ENCODE data around the gene MYL12B.

DNA sequence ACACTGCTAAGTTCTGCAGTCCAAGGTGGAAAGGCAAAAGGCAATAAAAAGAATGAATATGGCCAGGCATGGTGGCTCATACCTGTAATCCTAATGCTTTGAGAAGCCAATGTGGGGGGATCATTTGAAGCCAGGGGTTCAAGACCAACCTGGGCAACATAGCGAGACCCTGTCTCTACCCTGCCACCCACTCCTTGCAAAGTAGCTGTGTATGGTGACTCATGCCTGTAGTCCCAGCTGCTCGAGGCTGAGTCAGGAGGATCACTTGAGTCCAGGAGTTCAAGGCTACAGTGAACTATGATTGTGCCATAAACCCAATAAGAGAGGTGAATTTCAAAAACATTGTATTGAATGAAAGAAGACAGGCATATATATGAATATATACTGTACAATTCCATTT is 2.4 kb downstream of the MYL12B start:
- TF ChIP-seq ZBTB7A (tag by site-specific recombination; IDR thresholded peaks at IDR 0.05; ENCODE audit: low read depth): no peak
- TF ChIP-seq, protein P1, sequence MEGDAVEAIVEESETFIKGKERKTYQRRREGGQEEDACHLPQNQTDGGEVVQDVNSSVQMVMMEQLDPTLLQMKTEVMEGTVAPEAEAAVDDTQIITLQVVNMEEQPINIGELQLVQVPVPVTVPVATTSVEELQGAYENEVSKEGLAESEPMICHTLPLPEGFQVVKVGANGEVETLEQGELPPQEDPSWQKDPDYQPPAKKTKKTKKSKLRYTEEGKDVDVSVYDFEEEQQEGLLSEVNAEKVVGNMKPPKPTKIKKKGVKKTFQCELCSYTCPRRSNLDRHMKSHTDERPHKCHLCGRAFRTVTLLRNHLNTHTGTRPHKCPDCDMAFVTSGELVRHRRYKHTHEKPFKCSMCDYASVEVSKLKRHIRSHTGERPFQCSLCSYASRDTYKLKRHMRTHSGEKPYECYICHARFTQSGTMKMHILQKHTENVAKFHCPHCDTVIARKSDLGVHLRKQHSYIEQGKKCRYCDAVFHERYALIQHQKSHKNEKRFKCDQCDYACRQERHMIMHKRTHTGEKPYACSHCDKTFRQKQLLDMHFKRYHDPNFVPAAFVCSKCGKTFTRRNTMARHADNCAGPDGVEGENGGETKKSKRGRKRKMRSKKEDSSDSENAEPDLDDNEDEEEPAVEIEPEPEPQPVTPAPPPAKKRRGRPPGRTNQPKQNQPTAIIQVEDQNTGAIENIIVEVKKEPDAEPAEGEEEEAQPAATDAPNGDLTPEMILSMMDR (tag by site-specific recombination; IDR thresholded peaks at IDR 0.05): no peak
- TF ChIP-seq YY1 (tag by site-specific recombination; IDR thresholded peaks at IDR 0.05): no peak
- TF ChIP-seq SALL2 (tag by site-specific recombination; IDR thresholded peaks at IDR 0.05; ENCODE audit: borderline replicate concordance): no peak
- TF ChIP-seq, protein P2, sequence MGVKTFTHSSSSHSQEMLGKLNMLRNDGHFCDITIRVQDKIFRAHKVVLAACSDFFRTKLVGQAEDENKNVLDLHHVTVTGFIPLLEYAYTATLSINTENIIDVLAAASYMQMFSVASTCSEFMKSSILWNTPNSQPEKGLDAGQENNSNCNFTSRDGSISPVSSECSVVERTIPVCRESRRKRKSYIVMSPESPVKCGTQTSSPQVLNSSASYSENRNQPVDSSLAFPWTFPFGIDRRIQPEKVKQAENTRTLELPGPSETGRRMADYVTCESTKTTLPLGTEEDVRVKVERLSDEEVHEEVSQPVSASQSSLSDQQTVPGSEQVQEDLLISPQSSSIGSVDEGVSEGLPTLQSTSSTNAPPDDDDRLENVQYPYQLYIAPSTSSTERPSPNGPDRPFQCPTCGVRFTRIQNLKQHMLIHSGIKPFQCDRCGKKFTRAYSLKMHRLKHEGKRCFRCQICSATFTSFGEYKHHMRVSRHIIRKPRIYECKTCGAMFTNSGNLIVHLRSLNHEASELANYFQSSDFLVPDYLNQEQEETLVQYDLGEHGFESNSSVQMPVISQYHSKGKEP (tag by site-specific recombination; IDR thresholded peaks at IDR 0.05): no peak

All from HEK293 (cell line).